DMS114 treated with DMSO at 0.1 percent for 48 hours (cell line): ENCODE data around the gene NBL1.
A peak's percentile ranks its signal among the peaks of the same experiment; 100 is the strongest.

Source experiments
- DNase-seq: peaks from one replicate; lab custom pipeline; 2025; ENCODE audit not compliant: unreplicated experiment; lab: John Stamatoyannopoulos, UW

Gene NBL1

GRCh38 chr1:19695772-19696171 is 51.7 kb downstream of the NBL1 start:
- DNase-seq, result no peak

GRCh38 chr1:19696820-19697219 is 52.7 kb downstream of the NBL1 start:
- no peak for DNase-seq

DNA sequence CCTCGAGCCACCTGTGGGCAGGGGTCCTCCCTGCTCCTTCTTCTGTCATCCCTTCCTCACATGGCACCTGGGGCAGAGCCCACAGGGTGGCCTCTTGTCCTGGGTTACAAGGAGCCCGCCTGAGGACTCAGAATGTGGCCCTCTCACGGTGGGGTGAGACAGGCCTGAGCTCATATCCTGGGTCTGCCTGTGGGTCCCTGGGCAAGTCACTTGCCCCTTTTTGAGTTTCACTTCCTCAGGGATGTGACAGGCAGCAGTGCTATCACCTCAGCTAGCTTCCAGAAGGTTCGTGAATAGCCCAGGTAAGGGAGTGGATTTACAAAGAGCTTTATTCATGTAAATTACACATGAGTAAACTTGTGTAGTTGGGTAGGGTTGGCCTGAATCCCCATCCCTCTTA is 54.1 kb downstream of the NBL1 start:
- DNase-seq, result no peak

DNA sequence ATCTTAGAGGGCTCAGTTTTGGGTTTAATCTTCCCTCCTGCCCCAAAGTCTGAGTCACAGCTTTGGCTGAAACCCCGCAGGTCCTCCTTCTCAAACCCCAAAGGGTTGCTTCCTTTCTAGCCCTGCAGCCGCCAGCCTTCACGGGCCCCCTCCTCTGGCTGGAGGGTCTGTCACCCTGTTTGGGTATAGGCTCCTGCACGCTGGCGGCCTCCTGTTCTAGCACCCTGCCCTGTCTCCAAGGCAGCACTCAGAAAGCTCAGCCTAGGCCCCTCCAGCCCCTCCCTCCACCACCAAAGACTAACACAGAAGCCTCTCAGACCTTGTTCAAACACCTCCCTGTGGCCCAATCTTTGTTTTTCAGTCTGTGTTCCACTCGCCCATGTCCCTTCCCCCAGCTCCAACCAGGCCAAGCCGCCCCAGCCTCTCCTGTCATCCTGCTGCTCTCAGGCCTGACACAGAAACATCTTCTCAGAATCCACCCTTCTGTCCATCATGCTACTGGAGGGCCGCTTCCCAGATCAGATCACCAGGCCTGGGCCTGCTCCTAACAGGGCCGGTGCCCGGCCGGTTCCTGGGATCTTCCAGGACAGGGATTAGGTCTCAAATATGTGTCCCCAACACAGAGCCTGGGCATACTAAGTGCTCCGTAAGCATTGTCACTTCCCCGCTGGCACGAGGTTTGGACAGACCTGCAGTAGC is 56.1 kb downstream of the NBL1 start:
- no peak for DNase-seq

- no peak for DNase-seq
Measured at GRCh38 chr1:19703280-19703679, 59.2 kb downstream of the NBL1 start.

DNA sequence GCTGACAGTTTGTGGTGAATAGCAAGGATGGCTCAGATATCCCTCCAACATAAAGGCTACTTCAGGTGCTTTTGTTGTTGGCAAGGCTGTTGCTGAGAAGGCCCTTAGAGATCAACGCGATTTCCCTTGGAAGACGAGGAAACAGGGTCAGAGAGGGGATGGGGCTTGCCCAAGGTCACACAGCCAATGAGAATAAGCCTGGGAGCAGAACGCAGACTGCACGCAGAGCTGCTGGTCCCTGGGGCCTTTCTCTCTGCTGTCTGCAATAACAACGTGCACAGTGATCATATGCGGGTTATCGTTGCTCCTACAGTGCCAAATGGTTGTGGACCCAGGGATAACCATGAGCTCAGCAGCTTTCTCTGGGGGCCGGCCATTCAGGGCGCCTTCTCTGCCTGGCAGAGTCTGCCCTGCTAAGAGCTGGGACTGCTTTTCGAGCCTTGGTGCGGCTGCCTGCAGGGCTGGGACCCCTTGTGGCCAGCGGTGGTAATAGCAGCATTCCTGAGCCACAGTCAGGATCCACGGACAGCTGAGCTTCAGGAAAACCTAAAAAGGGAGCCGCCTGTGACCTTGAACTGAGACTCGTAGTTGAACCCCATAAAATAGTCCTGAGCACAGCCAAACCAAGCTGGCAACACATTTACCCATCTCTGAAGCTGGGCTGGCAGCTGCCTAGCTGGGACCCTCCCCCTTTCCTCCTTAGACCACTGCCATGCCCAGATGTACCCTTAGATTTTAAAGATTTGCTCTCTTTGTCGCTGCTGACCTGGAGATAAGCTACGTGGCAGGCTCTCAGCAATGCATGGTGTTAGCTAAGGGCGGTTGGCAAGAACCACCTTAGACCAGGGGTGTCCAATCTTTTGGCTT is 60.4 kb downstream of the NBL1 start:
- DNase-seq, result peak; percentile 46

DNA sequence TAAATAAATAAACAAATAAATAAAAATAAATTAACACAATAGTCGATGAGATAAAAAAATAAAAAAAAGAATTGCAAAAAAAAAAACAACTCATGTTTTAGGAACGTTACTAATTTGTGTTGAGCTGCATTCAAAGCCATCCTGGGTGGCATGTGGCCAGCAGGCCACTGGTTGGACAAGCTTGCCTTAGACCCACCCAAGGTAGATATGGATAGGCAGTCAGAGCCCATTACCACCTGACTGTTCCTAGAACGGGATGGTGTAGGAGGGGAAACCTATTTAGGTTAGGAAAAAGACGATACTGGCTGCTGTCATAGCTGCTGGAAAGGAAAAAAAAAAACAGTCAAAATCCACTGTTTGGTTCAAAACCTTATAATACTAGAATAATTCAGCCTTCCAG is 61.4 kb downstream of the NBL1 start:
- no peak for DNase-seq

DNA sequence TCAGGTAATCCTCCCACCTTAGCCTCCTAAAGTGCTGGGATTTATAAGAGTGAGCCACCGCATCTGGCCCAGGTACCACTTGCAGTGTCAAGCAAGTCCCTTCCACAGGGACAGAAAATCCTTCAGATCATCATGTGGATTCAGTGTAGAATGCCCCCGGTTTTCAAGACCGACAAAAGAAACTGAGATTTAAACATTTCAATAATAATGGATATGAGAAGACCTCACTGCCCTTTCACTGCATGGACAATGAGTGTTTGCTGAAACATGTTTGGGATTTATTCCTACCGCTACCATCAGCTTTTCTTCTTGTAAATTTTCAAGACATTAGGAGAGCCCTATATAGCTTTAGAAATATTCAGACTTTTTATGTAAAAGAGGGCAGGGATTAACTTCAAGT is 62.0 kb downstream of the NBL1 start:
- DNase-seq, result no peak
